Kidney glomerular epithelial cell (primary cell): ENCODE results near the gene TTC17.
"Not testable (repeated sequence)": the region's sequence is repeated elsewhere in the genome, so short reads cannot be mapped to it uniquely, and the experiment has no call there.

Source experiments
- DNase-seq: peaks from one replicate; lab custom pipeline; 2025; lab: John Stamatoyannopoulos, UW

Gene TTC17

GRCh38 chr11:43467958-43468357 lies 109.2 kb downstream of the TTC17 start:
- no peak for DNase-seq

DNA sequence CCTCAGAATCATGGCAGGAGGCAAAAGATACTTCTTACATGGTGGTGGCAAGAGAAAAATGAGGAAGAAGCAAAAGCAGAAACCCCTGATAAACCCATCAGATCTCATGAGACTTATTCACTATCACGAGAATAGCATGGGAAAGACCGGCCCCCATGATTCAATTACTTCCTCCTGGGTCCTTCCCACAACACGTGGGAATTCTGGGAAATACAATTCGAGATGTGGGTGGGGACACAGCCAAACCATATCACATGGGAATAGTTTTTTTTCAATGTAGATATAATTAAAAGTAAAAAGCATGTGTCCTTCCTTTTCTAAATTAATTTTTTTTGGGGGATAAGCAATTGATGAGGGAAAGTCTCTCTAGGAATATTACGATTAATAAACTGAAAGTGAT lies 118.8 kb downstream of the TTC17 start:
- DNase-seq, result not testable (repeated sequence)

- DNase-seq, result no peak
Observed at GRCh38 chr11:43486141-43486540, 127.4 kb downstream of the TTC17 start.

- DNase-seq, result no peak
Observed at GRCh38 chr11:43489869-43490465, 131.2 kb downstream of the TTC17 start.

DNA sequence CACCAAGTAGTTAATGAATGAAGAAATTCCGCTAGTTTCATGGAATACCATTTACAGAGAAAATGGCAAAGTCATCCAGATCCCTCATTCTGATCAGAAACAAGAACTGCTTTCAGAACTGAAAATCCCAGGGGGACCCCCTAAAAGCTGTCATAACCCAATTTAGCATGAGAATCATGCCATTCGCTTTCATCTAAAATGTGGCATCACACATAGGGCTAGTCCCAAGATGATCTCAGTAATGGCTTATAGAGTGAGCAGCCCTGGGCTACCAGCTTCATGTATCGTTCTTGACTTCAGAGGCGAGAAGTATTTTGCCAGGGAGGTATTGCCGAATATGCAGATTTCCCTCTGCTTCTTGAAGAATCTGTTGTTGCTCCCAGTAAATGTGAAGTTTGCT lies 134.0 kb downstream of the TTC17 start:
- DNase-seq, result no peak

DNA sequence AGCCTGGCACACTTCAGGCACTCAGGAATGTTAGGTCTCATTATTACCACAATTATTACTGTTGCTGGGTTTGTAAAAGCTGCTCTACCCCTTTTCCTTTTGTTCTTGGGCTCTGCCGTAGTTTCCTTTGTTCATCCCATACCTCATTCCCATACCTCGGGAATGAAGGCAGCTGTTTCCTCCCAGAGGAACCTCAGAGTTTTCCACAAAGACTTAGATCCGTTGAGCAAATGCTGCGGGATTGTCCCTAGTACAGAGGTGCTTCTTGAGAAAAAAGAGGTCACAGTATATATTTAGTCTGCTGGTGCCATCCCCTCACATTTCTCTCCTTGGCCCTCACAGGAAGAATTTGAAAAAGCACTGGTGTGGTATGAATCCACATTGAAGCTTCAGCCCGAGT lies 134.7 kb downstream of the TTC17 start:
- DNase-seq, result no peak

DNA sequence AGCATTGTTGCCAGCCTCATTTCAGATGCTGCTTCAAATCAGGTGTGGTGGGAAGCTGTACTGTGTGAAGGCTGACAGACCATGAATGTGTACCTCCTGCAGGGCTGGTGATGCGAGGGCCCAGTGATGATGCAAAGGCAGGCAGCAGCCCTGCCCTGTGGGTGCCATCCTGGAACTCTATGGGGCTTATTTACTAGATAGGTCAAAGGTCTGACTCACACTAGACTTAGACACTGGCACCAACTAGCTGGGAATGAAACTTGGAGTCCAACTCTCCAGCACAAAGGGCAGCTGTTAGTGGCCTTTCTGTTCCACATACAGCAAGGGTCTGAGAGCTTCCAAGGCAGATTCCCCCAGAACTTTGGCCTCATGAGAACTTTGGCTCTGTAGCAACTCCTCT lies 138.4 kb downstream of the TTC17 start:
- DNase-seq, result no peak

GRCh38 chr11:43498561-43498960 lies 139.8 kb downstream of the TTC17 start:
- DNase-seq, result no peak

- DNase-seq, result no peak
Observed at GRCh38 chr11:43503417-43503816, 144.7 kb downstream of the TTC17 start.

GRCh38 chr11:43504316-43504950 lies 145.7 kb downstream of the TTC17 start:
- no peak for DNase-seq

DNA sequence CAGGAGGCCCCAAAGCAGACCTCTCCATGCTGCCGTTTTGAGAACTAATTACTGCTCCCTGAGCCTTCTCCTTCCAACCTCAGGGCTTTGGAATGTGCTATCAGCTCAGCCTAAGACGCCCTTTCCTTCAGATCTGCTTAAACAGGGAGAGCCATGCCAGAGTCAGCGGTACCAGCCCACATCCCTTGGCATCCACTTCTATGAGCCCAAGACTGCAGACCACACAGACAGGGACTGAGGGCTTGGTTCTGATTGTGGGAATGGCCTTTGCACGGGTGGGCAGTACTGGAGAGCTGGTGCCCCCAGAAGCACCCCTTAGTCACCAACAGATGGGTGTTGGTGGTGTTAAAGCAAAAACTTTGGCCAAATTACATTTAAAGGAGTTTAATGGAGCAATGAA lies 146.5 kb downstream of the TTC17 start:
- DNase-seq, result no peak

DNA sequence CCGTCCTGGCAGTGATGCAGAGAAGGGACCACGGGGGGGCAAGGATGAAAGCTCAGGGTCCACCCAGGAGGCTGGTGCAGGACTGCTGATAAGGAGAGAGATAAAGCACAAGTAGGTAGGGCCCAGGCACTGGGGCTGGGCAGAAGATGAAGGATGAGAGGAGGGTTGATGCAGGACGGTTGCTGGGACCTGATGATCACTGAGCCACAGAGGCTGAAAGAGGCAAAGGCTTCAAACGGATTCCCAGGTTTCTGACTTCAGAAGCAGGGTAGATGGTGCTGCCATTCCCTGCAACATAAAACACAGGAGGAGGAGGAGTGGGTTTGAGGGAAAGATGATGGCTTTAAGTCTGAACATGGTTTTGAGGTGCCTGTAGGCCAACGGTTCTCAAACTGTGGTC lies 148.5 kb downstream of the TTC17 start:
- no peak for DNase-seq

GRCh38 chr11:43508511-43508918 lies 149.8 kb downstream of the TTC17 start:
- no peak for DNase-seq

- no peak for DNase-seq
Observed at GRCh38 chr11:43511959-43512358, 153.2 kb downstream of the TTC17 start.

- no peak for DNase-seq
Observed at GRCh38 chr11:43515090-43515489, 156.4 kb downstream of the TTC17 start.

GRCh38 chr11:43516316-43516850 lies 157.7 kb downstream of the TTC17 start:
- DNase-seq, result no peak

DNA sequence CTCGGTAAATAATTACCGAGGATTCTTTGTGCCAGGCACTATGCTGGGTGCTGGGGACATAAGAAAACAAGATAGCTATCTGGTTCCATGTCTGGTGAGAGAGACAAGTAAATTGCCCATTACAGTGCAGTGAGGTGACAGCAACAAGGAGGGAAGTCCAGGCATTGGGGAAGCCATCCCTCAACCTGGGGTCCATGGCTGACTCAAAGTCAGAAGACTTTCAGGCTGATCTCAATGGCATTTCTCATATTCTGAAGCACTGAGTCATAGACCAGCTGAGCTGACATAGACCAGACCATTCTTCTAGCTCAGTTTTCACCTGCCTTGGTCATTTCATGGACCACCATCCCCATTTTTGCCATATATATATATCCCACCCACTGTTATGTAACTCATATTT lies 158.8 kb downstream of the TTC17 start:
- DNase-seq, result no peak

GRCh38 chr11:43518408-43519160 lies 159.9 kb downstream of the TTC17 start:
- DNase-seq, result no peak

DNA sequence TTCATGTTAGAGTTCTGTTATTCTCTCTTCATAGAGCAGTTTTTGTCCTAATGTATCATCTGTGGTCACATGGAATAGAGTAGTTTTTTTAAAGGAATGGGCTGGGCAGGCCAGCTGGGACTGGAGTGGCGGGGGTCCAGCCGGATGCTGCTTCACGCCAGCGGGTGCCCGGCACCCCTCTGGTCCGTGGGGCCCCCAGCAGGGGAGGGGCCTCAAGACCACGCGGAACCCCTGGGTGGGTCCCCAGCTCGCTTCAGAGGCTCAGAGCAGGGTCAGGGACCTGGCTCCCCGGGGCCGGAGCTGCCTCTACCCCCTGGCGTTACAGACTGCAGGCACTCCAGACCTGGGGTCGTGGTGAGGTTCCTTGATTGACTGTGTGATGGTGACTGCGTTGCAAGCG lies 162.8 kb downstream of the TTC17 start:
- DNase-seq, result no peak

GRCh38 chr11:43523632-43524031 lies 164.9 kb downstream of the TTC17 start:
- DNase-seq, result no peak

DNA sequence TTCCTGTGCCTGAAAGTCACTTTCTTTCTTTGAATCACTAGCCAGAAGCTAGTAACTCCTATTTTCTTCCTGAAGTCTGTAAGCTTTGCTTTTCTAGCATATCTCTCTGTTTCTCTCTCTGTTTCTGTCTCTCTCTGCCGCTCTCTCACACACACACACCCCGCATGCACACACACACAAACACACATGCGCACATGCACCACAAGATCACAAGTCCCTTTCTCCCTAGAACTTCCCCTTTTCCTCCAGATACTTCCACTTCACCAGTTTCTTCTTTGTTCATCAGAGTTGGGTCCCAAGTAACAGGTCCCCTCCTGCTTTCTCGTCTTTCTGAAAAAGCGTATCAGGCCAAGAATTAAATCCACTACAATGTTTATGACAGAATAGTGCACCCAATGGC lies 173.3 kb downstream of the TTC17 start:
- no peak for DNase-seq

- DNase-seq, result no peak
Observed at GRCh38 chr11:43537833-43538615, 179.3 kb downstream of the TTC17 start.
